ENCODE data around the gene LCOR. TPM values are rescaled to one million over a fixed set of nuclear protein-coding genes. Genes with fewer than 3 reads are reported as not detected.

The LCOR gene
- total and polyA plus RNA-seq, 4 donors, result 2.5 to 31.2 (median 14.5) TPM

- DNase-seq (ENCODE audit: low spot score), result no peak
- no peak overlapping the region for H3K9ac ChIP-seq (ENCODE audit: low read depth in 1 of 2, low read length in 2 of 2)
- H3K4me1 ChIP-seq (ENCODE audit: control insufficient read depth in 4 of 4, insufficient read depth in 4 of 4, low read length in 3 of 4), result no peaks in the 10 kb centered on the region
- TF ChIP-seq ZBTB33 (IDR thresholded peaks at IDR 0.05), result no peak
- no peak for TF ChIP-seq HNF4G (IDR thresholded peaks at IDR 0.05)
- TF ChIP-seq RXRA (IDR thresholded peaks at IDR 0.05), result no peak
- no peak for TF ChIP-seq FOXA1 (IDR thresholded peaks at IDR 0.05)
- TF ChIP-seq YY1 (IDR thresholded peaks at IDR 0.05), result no peak
- TF ChIP-seq JUND (IDR thresholded peaks at IDR 0.05), result no peak
- no peak for TF ChIP-seq HNF4A (conservative IDR thresholded peaks at IDR 0.05)
- TF ChIP-seq GABPA (IDR thresholded peaks at IDR 0.05 in 1 of 2, conservative IDR thresholded peaks at IDR 0.05 in 1 of 2), result no peak
- TF ChIP-seq, protein P1, sequence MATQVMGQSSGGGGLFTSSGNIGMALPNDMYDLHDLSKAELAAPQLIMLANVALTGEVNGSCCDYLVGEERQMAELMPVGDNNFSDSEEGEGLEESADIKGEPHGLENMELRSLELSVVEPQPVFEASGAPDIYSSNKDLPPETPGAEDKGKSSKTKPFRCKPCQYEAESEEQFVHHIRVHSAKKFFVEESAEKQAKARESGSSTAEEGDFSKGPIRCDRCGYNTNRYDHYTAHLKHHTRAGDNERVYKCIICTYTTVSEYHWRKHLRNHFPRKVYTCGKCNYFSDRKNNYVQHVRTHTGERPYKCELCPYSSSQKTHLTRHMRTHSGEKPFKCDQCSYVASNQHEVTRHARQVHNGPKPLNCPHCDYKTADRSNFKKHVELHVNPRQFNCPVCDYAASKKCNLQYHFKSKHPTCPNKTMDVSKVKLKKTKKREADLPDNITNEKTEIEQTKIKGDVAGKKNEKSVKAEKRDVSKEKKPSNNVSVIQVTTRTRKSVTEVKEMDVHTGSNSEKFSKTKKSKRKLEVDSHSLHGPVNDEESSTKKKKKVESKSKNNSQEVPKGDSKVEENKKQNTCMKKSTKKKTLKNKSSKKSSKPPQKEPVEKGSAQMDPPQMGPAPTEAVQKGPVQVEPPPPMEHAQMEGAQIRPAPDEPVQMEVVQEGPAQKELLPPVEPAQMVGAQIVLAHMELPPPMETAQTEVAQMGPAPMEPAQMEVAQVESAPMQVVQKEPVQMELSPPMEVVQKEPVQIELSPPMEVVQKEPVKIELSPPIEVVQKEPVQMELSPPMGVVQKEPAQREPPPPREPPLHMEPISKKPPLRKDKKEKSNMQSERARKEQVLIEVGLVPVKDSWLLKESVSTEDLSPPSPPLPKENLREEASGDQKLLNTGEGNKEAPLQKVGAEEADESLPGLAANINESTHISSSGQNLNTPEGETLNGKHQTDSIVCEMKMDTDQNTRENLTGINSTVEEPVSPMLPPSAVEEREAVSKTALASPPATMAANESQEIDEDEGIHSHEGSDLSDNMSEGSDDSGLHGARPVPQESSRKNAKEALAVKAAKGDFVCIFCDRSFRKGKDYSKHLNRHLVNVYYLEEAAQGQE (IDR thresholded peaks at IDR 0.05), result no peak
- no peak for TF ChIP-seq SP1 (IDR thresholded peaks at IDR 0.05)
- TF ChIP-seq RAD21 (IDR thresholded peaks at IDR 0.05), result no peak
- TF ChIP-seq ATF3 (IDR thresholded peaks at IDR 0.05), result no peak
- H3K27ac ChIP-seq (ENCODE audit: low read depth in 1 of 2, low read length in 2 of 2), result no peak overlapping the region
- H3K36me3 ChIP-seq (ENCODE audit: control insufficient read depth in 4 of 4, insufficient read depth in 3 of 4, low read depth in 1 of 4, low read length in 3 of 4), result peaks cover 2 to 19% (median 13%) of the 10 kb centered on the region in 4 donors
- H3K4me3 ChIP-seq (ENCODE audit: low read depth in 1 of 3, low read length in 3 of 3), result no peak overlapping the region
- no peaks in the 10 kb centered on the region for H3K9me3 ChIP-seq (ENCODE audit: control insufficient read depth in 4 of 4, low read length in 3 of 4)
- WGBS, result 82% methylated on average over 1 of the region's 1 CpG
- H3K27me3 ChIP-seq (ENCODE audit: control insufficient read depth in 4 of 4, insufficient read depth in 4 of 4, low read length in 3 of 4), result no peaks in the 10 kb centered on the region
Measured at GRCh38 chr10:96959733-96960132, 127.6 kb downstream of the LCOR start.

DNA sequence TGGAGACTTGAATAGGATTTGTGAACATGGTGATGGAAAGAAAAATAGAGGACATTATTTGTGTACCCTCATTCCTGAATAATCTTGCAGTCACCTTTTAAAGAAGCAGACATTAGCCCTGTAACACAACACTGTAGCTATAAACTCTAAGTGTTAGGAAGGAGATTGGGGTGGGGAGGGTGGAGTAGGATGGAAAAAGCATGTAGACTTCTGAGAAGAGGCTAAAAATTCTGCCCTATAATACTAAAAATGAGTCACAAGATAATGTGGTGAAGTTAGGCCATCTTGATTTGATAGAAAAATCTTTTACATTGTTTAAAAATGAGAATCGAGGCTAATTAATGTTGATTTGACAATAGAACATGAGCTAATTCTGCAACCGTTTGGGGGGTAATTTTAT is 128.8 kb downstream of the LCOR start:
- no peaks in the 10 kb centered on the region for H3K4me1 ChIP-seq (ENCODE audit: control insufficient read depth in 4 of 4, insufficient read depth in 4 of 4, low read length in 3 of 4)
- DNase-seq (ENCODE audit: low spot score), result no peak
- H3K4me3 ChIP-seq (ENCODE audit: low read depth in 1 of 3, low read length in 3 of 3), result no peak overlapping the region
- no peaks in the 10 kb centered on the region for H3K9me3 ChIP-seq (ENCODE audit: control insufficient read depth in 4 of 4, low read length in 3 of 4)
- no peaks in the 10 kb centered on the region for H3K27me3 ChIP-seq (ENCODE audit: control insufficient read depth in 4 of 4, insufficient read depth in 4 of 4, low read length in 3 of 4)
- H3K9ac ChIP-seq (ENCODE audit: low read depth in 1 of 2, low read length in 2 of 2), result no peak overlapping the region
- no peak for TF ChIP-seq YY1 (IDR thresholded peaks at IDR 0.05)
- no peak for TF ChIP-seq GABPA (IDR thresholded peaks at IDR 0.05 in 1 of 2, conservative IDR thresholded peaks at IDR 0.05 in 1 of 2)
- TF ChIP-seq EGR1 (IDR thresholded peaks at IDR 0.05; ENCODE audit: low read depth in 2 of 2), result no peak
- TF ChIP-seq TAF1 (conservative IDR thresholded peaks at IDR 0.05), result no peak
- H3K27ac ChIP-seq (ENCODE audit: low read depth in 1 of 2, low read length in 2 of 2), result no peak overlapping the region
- H3K36me3 ChIP-seq (ENCODE audit: control insufficient read depth in 4 of 4, insufficient read depth in 3 of 4, low read depth in 1 of 4, low read length in 3 of 4), result peaks cover 2 to 8% (median 5%) of the 10 kb centered on the region in 4 donors
- 93% methylated on average over 2 of the region's 2 CpGs for WGBS
